ENCODE measurements around the gene ADAMTSL2. TPM values are rescaled to one million over a fixed set of nuclear protein-coding genes. Genes with fewer than 3 reads are reported as not detected.

ADAMTSL2 gene
- total and polyA plus RNA-seq, 4 donors: 1.8 to 18.2 (median 7.7) TPM

DNA sequence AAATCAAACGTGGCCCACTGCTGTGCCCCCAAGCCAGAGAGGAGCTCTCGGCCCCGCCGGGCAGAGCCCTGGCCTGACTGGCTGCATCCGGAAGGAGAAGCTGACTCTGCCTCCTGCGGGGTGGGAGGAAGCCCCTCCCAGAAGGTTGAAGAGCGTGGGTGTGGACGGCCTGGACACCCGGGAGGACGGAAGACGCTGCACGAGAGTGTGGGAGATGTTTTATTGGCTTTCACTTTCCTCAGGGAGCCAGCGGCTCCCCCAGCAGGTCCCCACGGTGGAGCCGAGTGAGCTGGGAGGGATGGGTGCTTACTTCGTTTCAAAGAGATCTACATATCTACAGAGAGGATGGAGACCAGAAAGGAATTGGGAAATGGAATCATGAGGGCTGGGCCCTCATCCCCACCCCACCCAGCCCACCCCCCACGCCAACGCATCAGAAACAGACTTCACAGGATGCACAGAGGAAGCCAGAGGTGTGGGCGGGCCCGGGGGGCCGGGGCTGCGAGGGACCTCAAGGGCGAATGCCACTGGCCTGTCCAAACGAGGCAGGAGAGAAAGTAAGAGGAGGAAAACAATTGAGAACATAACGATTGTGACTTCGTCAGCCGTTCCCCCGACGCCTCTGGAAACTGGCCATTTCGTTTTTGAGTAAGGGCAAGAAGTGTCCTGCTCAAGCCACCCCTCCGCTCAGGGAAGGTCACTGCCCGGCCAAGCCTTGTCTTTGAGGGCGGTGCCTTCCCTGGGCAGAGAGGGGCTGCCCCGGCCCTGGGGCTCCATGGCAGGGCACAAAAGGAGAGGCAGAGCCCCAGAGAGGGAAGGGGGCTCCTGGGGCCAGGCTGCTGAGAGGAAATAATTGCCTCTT lies 42.6 kb downstream of the ADAMTSL2 start:
- no peak overlapping the region for H3K4me3 ChIP-seq (ENCODE audit: low read depth in 1 of 3, low read length in 3 of 3)
- DNase-seq (ENCODE audit: low spot score): no peak
- no peak for TF ChIP-seq RXRA (IDR thresholded peaks at IDR 0.05)
- TF ChIP-seq, protein P1, sequence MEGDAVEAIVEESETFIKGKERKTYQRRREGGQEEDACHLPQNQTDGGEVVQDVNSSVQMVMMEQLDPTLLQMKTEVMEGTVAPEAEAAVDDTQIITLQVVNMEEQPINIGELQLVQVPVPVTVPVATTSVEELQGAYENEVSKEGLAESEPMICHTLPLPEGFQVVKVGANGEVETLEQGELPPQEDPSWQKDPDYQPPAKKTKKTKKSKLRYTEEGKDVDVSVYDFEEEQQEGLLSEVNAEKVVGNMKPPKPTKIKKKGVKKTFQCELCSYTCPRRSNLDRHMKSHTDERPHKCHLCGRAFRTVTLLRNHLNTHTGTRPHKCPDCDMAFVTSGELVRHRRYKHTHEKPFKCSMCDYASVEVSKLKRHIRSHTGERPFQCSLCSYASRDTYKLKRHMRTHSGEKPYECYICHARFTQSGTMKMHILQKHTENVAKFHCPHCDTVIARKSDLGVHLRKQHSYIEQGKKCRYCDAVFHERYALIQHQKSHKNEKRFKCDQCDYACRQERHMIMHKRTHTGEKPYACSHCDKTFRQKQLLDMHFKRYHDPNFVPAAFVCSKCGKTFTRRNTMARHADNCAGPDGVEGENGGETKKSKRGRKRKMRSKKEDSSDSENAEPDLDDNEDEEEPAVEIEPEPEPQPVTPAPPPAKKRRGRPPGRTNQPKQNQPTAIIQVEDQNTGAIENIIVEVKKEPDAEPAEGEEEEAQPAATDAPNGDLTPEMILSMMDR (IDR thresholded peaks at IDR 0.05; ENCODE audit: low read depth, low read length, missing input control): no peak
- no peak for TF ChIP-seq GABPA (IDR thresholded peaks at IDR 0.05 in 1 of 2, conservative IDR thresholded peaks at IDR 0.05 in 1 of 2)
- no peak for TF ChIP-seq YY1 (IDR thresholded peaks at IDR 0.05)
- TF ChIP-seq, protein P2, sequence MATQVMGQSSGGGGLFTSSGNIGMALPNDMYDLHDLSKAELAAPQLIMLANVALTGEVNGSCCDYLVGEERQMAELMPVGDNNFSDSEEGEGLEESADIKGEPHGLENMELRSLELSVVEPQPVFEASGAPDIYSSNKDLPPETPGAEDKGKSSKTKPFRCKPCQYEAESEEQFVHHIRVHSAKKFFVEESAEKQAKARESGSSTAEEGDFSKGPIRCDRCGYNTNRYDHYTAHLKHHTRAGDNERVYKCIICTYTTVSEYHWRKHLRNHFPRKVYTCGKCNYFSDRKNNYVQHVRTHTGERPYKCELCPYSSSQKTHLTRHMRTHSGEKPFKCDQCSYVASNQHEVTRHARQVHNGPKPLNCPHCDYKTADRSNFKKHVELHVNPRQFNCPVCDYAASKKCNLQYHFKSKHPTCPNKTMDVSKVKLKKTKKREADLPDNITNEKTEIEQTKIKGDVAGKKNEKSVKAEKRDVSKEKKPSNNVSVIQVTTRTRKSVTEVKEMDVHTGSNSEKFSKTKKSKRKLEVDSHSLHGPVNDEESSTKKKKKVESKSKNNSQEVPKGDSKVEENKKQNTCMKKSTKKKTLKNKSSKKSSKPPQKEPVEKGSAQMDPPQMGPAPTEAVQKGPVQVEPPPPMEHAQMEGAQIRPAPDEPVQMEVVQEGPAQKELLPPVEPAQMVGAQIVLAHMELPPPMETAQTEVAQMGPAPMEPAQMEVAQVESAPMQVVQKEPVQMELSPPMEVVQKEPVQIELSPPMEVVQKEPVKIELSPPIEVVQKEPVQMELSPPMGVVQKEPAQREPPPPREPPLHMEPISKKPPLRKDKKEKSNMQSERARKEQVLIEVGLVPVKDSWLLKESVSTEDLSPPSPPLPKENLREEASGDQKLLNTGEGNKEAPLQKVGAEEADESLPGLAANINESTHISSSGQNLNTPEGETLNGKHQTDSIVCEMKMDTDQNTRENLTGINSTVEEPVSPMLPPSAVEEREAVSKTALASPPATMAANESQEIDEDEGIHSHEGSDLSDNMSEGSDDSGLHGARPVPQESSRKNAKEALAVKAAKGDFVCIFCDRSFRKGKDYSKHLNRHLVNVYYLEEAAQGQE (IDR thresholded peaks at IDR 0.05): no peak
- TF ChIP-seq, protein P3, sequence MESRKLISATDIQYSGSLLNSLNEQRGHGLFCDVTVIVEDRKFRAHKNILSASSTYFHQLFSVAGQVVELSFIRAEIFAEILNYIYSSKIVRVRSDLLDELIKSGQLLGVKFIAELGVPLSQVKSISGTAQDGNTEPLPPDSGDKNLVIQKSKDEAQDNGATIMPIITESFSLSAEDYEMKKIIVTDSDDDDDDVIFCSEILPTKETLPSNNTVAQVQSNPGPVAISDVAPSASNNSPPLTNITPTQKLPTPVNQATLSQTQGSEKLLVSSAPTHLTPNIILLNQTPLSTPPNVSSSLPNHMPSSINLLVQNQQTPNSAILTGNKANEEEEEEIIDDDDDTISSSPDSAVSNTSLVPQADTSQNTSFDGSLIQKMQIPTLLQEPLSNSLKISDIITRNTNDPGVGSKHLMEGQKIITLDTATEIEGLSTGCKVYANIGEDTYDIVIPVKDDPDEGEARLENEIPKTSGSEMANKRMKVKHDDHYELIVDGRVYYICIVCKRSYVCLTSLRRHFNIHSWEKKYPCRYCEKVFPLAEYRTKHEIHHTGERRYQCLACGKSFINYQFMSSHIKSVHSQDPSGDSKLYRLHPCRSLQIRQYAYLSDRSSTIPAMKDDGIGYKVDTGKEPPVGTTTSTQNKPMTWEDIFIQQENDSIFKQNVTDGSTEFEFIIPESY (IDR thresholded peaks at IDR 0.05): no peak
- TF ChIP-seq FOXA1 (IDR thresholded peaks at IDR 0.05): no peak
- no peak for TF ChIP-seq NR2F2 (IDR thresholded peaks at IDR 0.05)
- no peak for TF ChIP-seq TAF1 (conservative IDR thresholded peaks at IDR 0.05)
- TF ChIP-seq HNF4A (conservative IDR thresholded peaks at IDR 0.05): no peak
- TF ChIP-seq, protein P4, sequence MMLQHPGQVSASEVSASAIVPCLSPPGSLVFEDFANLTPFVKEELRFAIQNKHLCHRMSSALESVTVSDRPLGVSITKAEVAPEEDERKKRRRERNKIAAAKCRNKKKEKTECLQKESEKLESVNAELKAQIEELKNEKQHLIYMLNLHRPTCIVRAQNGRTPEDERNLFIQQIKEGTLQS (IDR thresholded peaks at IDR 0.05): no peak
- TF ChIP-seq FOXA2 (IDR thresholded peaks at IDR 0.05): no peak
- no peak for TF ChIP-seq RAD21 (IDR thresholded peaks at IDR 0.05)
- TF ChIP-seq, protein P5, sequence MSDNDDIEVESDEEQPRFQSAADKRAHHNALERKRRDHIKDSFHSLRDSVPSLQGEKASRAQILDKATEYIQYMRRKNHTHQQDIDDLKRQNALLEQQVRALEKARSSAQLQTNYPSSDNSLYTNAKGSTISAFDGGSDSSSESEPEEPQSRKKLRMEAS (IDR thresholded peaks at IDR 0.05): no peak
- TF ChIP-seq JUND (IDR thresholded peaks at IDR 0.05): no peak
- TF ChIP-seq HNF4G (IDR thresholded peaks at IDR 0.05): no peak
- no peak for TF ChIP-seq EGR1 (IDR thresholded peaks at IDR 0.05; ENCODE audit: low read depth in 2 of 2)
- H3K4me1 ChIP-seq (ENCODE audit: control insufficient read depth in 4 of 4, insufficient read depth in 4 of 4, low read length in 3 of 4): no peaks in the 10 kb centered on the region
- H3K9ac ChIP-seq (ENCODE audit: low read depth in 1 of 2, low read length in 2 of 2): no peak overlapping the region
- peak overlapping the region; percentile 47 to 57 for H3K27ac ChIP-seq (ENCODE audit: low read depth in 1 of 2, low read length in 2 of 2)
- no peaks in the 10 kb centered on the region for H3K36me3 ChIP-seq (ENCODE audit: control insufficient read depth in 4 of 4, insufficient read depth in 3 of 4, low read depth in 1 of 4, low read length in 3 of 4)
- 43% methylated on average over 34 of the region's 34 CpGs for WGBS
- H3K27me3 ChIP-seq (ENCODE audit: control insufficient read depth in 4 of 4, insufficient read depth in 4 of 4, low read length in 3 of 4): no peaks in the 10 kb centered on the region
- H3K9me3 ChIP-seq (ENCODE audit: control insufficient read depth in 4 of 4, low read length in 3 of 4): no peaks in the 10 kb centered on the region
